ENCODE results near the gene DHRS7C.

DHRS7C gene

GRCh38 chr17:9818760-9819159 lies 27.4 kb upstream of the DHRS7C start:
- H3K4me3 ChIP-seq (ENCODE audit: low read depth, low read length) = no peak overlapping the region
- no peak for DNase-seq (ENCODE audit: low read depth)
- TF ChIP-seq CTCF (IDR thresholded peaks at IDR 0.05; ENCODE audit: insufficient read depth, low read depth, low read length, missing control alignments) = no peak

DNA sequence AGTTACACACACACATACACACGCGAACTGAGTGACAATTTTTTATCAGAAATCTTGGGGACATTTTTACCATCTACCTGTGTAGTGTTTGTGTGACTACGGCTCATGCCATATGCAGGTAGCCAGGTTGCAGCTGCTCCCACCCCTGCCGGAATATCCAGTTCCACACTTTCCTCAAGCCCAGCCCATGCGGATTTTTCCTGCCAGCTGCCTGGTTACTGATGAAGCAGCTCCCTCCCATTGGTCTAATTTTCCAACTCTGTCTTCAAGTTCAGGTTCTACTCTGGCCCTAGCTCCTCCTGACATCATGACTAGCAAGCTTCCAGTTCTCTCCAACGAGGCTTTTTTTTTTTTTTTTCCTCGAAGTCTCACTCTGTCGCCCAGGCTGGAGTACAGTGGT lies 25.7 kb upstream of the DHRS7C start:
- no peak for TF ChIP-seq CTCF (IDR thresholded peaks at IDR 0.05; ENCODE audit: insufficient read depth, low read depth, low read length, missing control alignments)
- DNase-seq (ENCODE audit: low read depth) = no peak
- no peak overlapping the region for H3K4me3 ChIP-seq (ENCODE audit: low read depth, low read length)

DNA sequence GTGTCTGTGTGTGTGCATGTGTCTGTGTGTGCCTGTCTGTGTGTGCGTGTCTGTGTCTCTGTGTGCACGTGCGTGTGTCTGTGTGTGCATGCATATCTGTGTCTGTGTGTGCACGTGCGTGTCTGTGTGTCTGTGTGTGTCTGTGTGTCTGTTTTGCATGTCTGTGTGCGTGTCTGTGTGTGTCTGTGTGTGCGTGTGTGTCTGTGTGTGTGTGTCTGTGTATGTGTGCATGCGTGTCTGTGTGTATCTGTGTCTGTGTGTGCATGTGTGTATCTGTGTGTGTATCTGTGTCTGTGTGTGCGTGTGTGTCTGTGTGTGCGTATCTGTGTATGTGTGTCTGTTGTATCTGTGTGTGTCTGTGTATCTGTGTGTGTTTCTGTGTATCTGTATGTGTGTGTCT lies 25.1 kb upstream of the DHRS7C start:
- H3K4me3 ChIP-seq (ENCODE audit: low read depth, low read length) = no peak overlapping the region
- TF ChIP-seq CTCF (IDR thresholded peaks at IDR 0.05; ENCODE audit: insufficient read depth, low read depth, low read length, missing control alignments) = no peak
- no peak for DNase-seq (ENCODE audit: low read depth)

- no peak for DNase-seq (ENCODE audit: low read depth)
- TF ChIP-seq CTCF (IDR thresholded peaks at IDR 0.05; ENCODE audit: insufficient read depth, low read depth, low read length, missing control alignments) = no peak
- H3K4me3 ChIP-seq (ENCODE audit: low read depth, low read length) = no peak overlapping the region
These were observed 23.0 kb upstream of the DHRS7C start for GRCh38 chr17:9814337-9814945.

- H3K4me3 ChIP-seq (ENCODE audit: low read depth, low read length) = no peak overlapping the region
- no peak for DNase-seq (ENCODE audit: low read depth)
- no peak for TF ChIP-seq CTCF (IDR thresholded peaks at IDR 0.05; ENCODE audit: insufficient read depth, low read depth, low read length, missing control alignments)
These were observed 21.8 kb upstream of the DHRS7C start for GRCh38 chr17:9813166-9813565.

DNA sequence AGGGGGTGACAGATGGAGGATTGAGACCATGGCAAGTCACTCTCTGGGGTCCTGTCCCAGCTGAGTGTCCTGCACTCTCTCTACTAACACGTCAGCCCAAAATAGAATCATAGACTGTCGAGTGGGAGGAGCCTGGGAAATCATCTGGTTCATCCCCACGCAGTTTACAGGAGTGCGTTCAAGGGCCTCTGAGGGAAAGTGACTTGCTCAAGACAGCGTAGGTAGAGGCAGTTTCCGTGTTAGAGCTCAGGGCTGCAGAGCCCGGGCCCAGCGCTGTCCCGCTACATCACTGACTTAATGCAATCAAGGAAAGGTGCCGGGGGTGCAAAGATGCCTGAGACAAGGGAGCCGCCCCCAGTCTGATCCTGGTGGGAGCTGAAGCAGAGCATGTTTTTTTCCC lies 20.1 kb upstream of the DHRS7C start:
- no peak for DNase-seq (ENCODE audit: low read depth)
- no peak overlapping the region for H3K4me3 ChIP-seq (ENCODE audit: low read depth, low read length)
- TF ChIP-seq CTCF (IDR thresholded peaks at IDR 0.05; ENCODE audit: insufficient read depth, low read depth, low read length, missing control alignments) = no peak

DNA sequence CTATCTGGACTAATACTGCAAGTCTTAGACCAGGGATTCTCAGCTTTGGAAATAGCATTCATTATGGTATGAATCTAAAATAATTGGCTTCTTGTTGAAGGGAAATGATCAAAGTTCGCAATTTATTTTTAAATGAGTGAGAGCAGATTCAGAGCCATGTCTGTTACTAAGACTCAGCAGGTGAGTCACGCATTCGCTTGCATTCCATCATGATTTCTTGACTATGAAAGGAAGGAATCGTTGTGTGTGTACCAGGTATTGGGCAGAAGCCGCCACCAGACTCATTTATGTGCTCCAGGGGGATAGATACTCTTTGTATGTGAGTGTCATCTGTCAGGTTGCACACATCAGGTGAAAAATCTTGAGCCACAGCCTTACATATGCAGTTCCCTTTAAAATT lies 19.7 kb upstream of the DHRS7C start:
- no peak for DNase-seq (ENCODE audit: low read depth)
- no peak for TF ChIP-seq CTCF (IDR thresholded peaks at IDR 0.05; ENCODE audit: insufficient read depth, low read depth, low read length, missing control alignments)

More for the DNA sequence above, 19.7 kb upstream of the DHRS7C start:
- H3K4me3 ChIP-seq (ENCODE audit: low read depth, low read length) = no peak overlapping the region

All from GM12865 (cell line).